ENCODE data around the gene RAD1.

Gene RAD1

GRCh38 chr5:34867660-34868059 is 47.6 kb downstream of the RAD1 start:
- FAIRE-seq, result no peak
- no peak for DNase-seq (ENCODE audit: insufficient read length, low spot score)

DNA sequence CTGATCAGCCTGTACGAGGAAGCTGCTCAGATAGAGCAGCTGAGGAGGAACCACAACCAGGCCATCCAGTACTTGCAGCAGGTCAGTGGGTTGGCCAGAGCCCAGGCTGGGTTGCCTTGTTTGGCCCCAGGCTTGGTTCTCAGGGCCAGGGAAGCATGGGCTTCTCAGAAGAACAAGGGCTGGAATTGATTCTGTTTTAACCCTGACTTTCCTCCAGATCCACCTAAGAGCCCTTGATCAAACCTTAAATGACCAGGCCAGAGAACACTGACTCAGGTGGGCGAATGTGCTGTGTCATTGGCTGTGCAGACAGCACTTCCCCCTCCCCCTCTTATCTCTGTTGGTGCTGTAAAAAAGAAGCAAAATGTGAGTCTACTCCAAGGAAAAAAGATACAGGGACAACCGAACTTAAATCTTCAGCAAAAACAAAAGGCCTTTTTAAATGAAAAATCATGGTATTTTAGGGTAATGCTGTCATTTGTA is 48.3 kb downstream of the RAD1 start:
- FAIRE-seq (no peak), DNase-seq (ENCODE audit: insufficient read length, low spot score) (no peak)

GRCh38 chr5:34865091-34865490 is 50.2 kb downstream of the RAD1 start:
- FAIRE-seq (no peak), DNase-seq (ENCODE audit: insufficient read length, low spot score) (no peak)

DNA sequence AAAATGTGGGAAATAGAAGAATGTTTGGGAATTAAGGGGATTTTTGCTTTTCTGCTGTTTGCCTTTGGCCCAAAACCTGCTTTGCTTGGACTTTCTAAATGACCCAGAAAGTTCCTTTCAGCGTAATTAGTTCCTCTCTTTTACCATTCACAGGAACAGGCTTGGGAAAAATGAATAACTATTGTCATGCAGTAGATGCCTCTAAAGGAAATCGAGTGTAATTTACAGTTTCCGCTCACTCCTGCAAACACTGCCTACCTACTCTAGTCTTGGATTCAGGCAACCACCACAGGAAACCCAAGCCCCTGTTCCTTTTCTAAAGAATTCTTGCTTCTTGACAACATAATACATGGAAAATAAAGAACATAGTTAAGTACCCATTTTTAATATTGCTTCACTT is 51.4 kb downstream of the RAD1 start:
- DNase-seq (ENCODE audit: insufficient read length, low spot score), result no peak
- FAIRE-seq, result no peak

GRCh38 chr5:34859253-34859652 is 56.1 kb downstream of the RAD1 start:
- DNase-seq (ENCODE audit: insufficient read length, low spot score) (no peak), FAIRE-seq (no peak)

GRCh38 chr5:34858790-34859189 is 56.5 kb downstream of the RAD1 start:
- FAIRE-seq (no peak), DNase-seq (ENCODE audit: insufficient read length, low spot score) (no peak)

GRCh38 chr5:34857894-34858293 is 57.4 kb downstream of the RAD1 start:
- no peak for FAIRE-seq
- DNase-seq (ENCODE audit: insufficient read length, low spot score), result no peak

- DNase-seq (ENCODE audit: insufficient read length, low spot score) (no peak), FAIRE-seq (no peak)
Measured at GRCh38 chr5:34857161-34857560, 58.1 kb downstream of the RAD1 start.

Measured in HTR-8/SVneo (cell line).